SK-N-SH treated with all-trans-retinoic acid at 6 μM for 48 hours (cell line): ENCODE data around the gene ZNF341.

Source experiments
- ATAC-seq: fragments of 200-7000 bp; cut with Tn5 transposase; 3 replicates; pipeline ENCODE4 v1.9.1; 2020; ENCODE audit warnings: mild to moderate bottlenecking, moderate library complexity
- ARNTL ChIP-seq: fragments of 450-650 bp; formaldehyde crosslinking; IDR thresholded peaks from 2 replicates; pipeline ENCODE4 v1.5.0; 2020; ENCODE audit warnings: low read depth, mild to moderate bottlenecking, moderate library complexity, borderline replicate concordance
- CREB5 ChIP-seq: fragments of 250-450 bp; sonication (Bioruptor Pico); IDR thresholded peaks from 2 replicates; pipeline ENCODE4 v1.5.1; 2020; ENCODE audit warnings: low read depth, mild to moderate bottlenecking, moderate library complexity
- CSRNP3 ChIP-seq: fragments of 250-450 bp; sonication (Bioruptor Pico); IDR thresholded peaks from 2 replicates; pipeline ENCODE4 v1.5.1; 2021; ENCODE audit warnings: mild to moderate bottlenecking, moderate library complexity
- ESRRG ChIP-seq: fragments of 250-450 bp; sonication (Bioruptor Pico); IDR thresholded peaks from 2 replicates; pipeline ENCODE4 v1.6.1; 2021; ENCODE audit warnings: mild to moderate bottlenecking
- ISL1 ChIP-seq: fragments of 250-450 bp; sonication (Bioruptor Pico); IDR thresholded peaks from 2 replicates; pipeline ENCODE4 v2.1.2; 2022; ENCODE audit warnings: mild to moderate bottlenecking, moderate library complexity
- OSR1 ChIP-seq: fragments of 250-450 bp; sonication (Bioruptor Pico); IDR thresholded peaks from 2 replicates; pipeline ENCODE4 v1.8.0; 2022; ENCODE audit warnings: moderate library complexity, mild to moderate bottlenecking, inconsistent platforms
- PATZ1 ChIP-seq: fragments of 250-450 bp; sonication (Bioruptor Pico); IDR thresholded peaks from 2 replicates; pipeline ENCODE4 v1.8.0; 2020; ENCODE audit warnings: mild to moderate bottlenecking, moderate library complexity, borderline replicate concordance
- POU6F1 ChIP-seq: fragments of 250-450 bp; sonication (Bioruptor Pico); IDR thresholded peaks from 2 replicates; pipeline ENCODE4 v1.8.0; 2021; ENCODE audit warnings: low read depth, mild to moderate bottlenecking, moderate library complexity, borderline replicate concordance
- PPARA ChIP-seq: fragments of 250-450 bp; sonication (Bioruptor Pico); IDR thresholded peaks from 2 replicates; pipeline ENCODE4 v1.5.0; 2020; ENCODE audit warnings: mild to moderate bottlenecking, borderline replicate concordance
- RARB ChIP-seq: fragments of 250-450 bp; sonication (Bioruptor Pico); IDR thresholded peaks from 2 replicates; pipeline ENCODE4 v1.8.0; 2021; ENCODE audit warnings: mild to moderate bottlenecking, moderate library complexity
- SNAI2 ChIP-seq: fragments of 250-450 bp; sonication (Bioruptor Pico); IDR thresholded peaks from 2 replicates; pipeline ENCODE4 v1.5.0; 2020; ENCODE audit warnings: mild to moderate bottlenecking, moderate library complexity
- TOX ChIP-seq: fragments of 250-450 bp; sonication (Bioruptor Pico); IDR thresholded peaks from 2 replicates; pipeline ENCODE4 v1.8.0; 2021; ENCODE audit warnings: mild to moderate bottlenecking, moderate library complexity, borderline replicate concordance
- ZFP3 ChIP-seq: fragments of 250-450 bp; sonication (Bioruptor Pico); IDR thresholded peaks from 2 replicates; pipeline ENCODE4 v1.5.0; 2020; ENCODE audit warnings: mild to moderate bottlenecking, moderate library complexity
- ZNF565 ChIP-seq: fragments of 450-650 bp; formaldehyde crosslinking; conservative IDR thresholded peaks from 2 replicates; pipeline ENCODE4 v1.5.0; 2020; ENCODE audit warnings: low read depth, mild to moderate bottlenecking, moderate library complexity
- ZNF70 ChIP-seq: fragments of 450-650 bp; formaldehyde crosslinking; IDR thresholded peaks from 2 replicates; pipeline ENCODE4 v1.5.0; 2020; ENCODE audit warnings: mild to moderate bottlenecking, moderate library complexity
- ZNF8 ChIP-seq: fragments of 450-650 bp; formaldehyde crosslinking; IDR thresholded peaks from 2 replicates; pipeline ENCODE4 v1.5.0; 2020; ENCODE audit warnings: mild to moderate bottlenecking, moderate library complexity

ZNF341 gene

GRCh38 chr20:33744181-33744580, 12.4 kb downstream of the ZNF341 start (continued):
- TF ChIP-seq POU6F1 (CRISPR knock-in tag) = no peak

- no peak for ATAC-seq
- no peak for TF ChIP-seq ISL1 (CRISPR knock-in tag)
- TF ChIP-seq ZFP3 (CRISPR knock-in tag) = no peak
- no peak for TF ChIP-seq PPARA (CRISPR knock-in tag)
- no peak for TF ChIP-seq ZNF565
- TF ChIP-seq ARNTL = no peak
- no peak for TF ChIP-seq TOX
- TF ChIP-seq ZNF70 = no peak
- no peak for TF ChIP-seq PATZ1 (CRISPR knock-in tag)
- TF ChIP-seq SNAI2 (CRISPR knock-in tag) = no peak
- TF ChIP-seq ESRRG (CRISPR knock-in tag) = no peak
- no peak for TF ChIP-seq POU6F1 (CRISPR knock-in tag)
- no peak for TF ChIP-seq CSRNP3 (CRISPR knock-in tag)
- TF ChIP-seq RARB (CRISPR knock-in tag) = no peak
- TF ChIP-seq CREB5 = no peak
Measured at GRCh38 chr20:33744773-33745385, 13.1 kb downstream of the ZNF341 start.

- no peak for ATAC-seq
- TF ChIP-seq RARB (CRISPR knock-in tag) = no peak
- TF ChIP-seq ISL1 (CRISPR knock-in tag) = no peak
- no peak for TF ChIP-seq OSR1 (CRISPR knock-in tag)
- TF ChIP-seq POU6F1 (CRISPR knock-in tag) = no peak
- TF ChIP-seq ZNF8 (CRISPR knock-in tag) = no peak
- TF ChIP-seq, all 23 proteins: peak for 0
Measured at GRCh38 chr20:33746325-33746998, 14.7 kb downstream of the ZNF341 start.

- no peak for TF ChIP-seq ISL1 (CRISPR knock-in tag)
- TF ChIP-seq ZFP3 (CRISPR knock-in tag) = no peak
- no peak for TF ChIP-seq PPARA (CRISPR knock-in tag)
- TF ChIP-seq SNAI2 (CRISPR knock-in tag) = no peak
- no peak for TF ChIP-seq ESRRG (CRISPR knock-in tag)
- TF ChIP-seq POU6F1 (CRISPR knock-in tag) = no peak
- no peak for TF ChIP-seq TOX
- no peak for TF ChIP-seq CREB5
- no peak for TF ChIP-seq ZNF565
- no peak for ATAC-seq
Measured at GRCh38 chr20:33751775-33752174, 20.0 kb downstream of the ZNF341 start.
